ENCODE measurements around the gene RAP2A. TPM values are rescaled to one million over a fixed set of nuclear protein-coding genes. Genes with fewer than 3 reads are reported as not detected.

The RAP2A gene
- total and polyA plus RNA-seq, 2 experiments from 2014 or later = 12.1 to 41.9 TPM

- no peaks in the 10 kb centered on the region for H3K9me3 ChIP-seq (ENCODE audit: low read depth)
- no peak overlapping the region for H3K27ac ChIP-seq
- no peak overlapping the region for H2AFZ ChIP-seq
- no peak overlapping the region for H3K4me2 ChIP-seq
- WGBS (ENCODE audit: low lambda C conversion rate, missing lambda C conversion rate) = 93% methylated on average over 6 of the region's 6 CpGs
- H3K4me1 ChIP-seq (ENCODE audit: insufficient read depth) = no peaks in the 10 kb centered on the region
- H3K36me3 ChIP-seq (replicated peaks; ENCODE audit: insufficient read depth, low read depth) = no peaks in the 10 kb centered on the region
- H4K20me1 ChIP-seq (ENCODE audit: insufficient read depth, poor library complexity, severe bottlenecking) = no peaks in the 10 kb centered on the region
- no peak for TF ChIP-seq EZH2phosphoT487 (IDR thresholded peaks at IDR 0.05; ENCODE audit: low read depth, severe bottlenecking, unreplicated experiment)
- no peak overlapping the region for H3K4me3 ChIP-seq
- H3K27me3 ChIP-seq = no peaks in the 10 kb centered on the region
- H3K9me2 ChIP-seq (replicated peaks; ENCODE audit: insufficient read depth) = no peaks in the 10 kb centered on the region
- DNase-seq (ENCODE audit: low spot score) = no peak
- H3K79me2 ChIP-seq = no peaks in the 10 kb centered on the region
Measured at GRCh38 chr13:97411984-97412383, 22.0 kb upstream of the RAP2A start.

DNA sequence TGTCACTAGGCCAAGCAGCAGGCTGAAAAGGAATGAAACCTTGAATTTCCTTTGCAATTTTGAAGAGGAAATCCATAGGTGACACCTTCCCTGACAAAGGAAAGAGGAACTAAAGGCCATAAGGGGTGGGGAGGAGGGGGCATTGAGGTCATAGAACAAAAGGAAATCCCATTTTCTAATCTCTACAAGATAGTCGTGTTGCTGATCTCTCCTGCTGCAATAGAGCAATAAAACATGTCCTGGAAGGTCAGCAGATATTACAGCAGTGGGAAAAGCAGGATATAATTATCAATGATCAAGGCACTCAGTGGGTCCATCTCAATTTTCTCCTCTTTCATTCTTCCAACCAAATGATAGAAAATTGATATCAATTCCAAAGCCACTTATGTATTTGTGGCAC lies 20.3 kb upstream of the RAP2A start:
- no peaks in the 10 kb centered on the region for H3K27me3 ChIP-seq
- no peak overlapping the region for H2AFZ ChIP-seq
- no peaks in the 10 kb centered on the region for H4K20me1 ChIP-seq (ENCODE audit: insufficient read depth, poor library complexity, severe bottlenecking)
- no peak overlapping the region for H3K4me2 ChIP-seq
- no peaks in the 10 kb centered on the region for H3K4me1 ChIP-seq (ENCODE audit: insufficient read depth)
- no peak overlapping the region for H3K27ac ChIP-seq
- no peaks in the 10 kb centered on the region for H3K36me3 ChIP-seq (replicated peaks; ENCODE audit: insufficient read depth, low read depth)
- no peak for TF ChIP-seq CTCF (IDR thresholded peaks at IDR 0.05; ENCODE audit: poor library complexity)
- H3K9me3 ChIP-seq (ENCODE audit: low read depth) = no peaks in the 10 kb centered on the region
- H3K79me2 ChIP-seq = no peaks in the 10 kb centered on the region
- 18% methylated on average over 1 of the region's 1 CpG for WGBS (ENCODE audit: low lambda C conversion rate, missing lambda C conversion rate)
- H3K9me2 ChIP-seq (replicated peaks; ENCODE audit: insufficient read depth) = no peaks in the 10 kb centered on the region
- DNase-seq (ENCODE audit: low spot score) = no peak
- no peak overlapping the region for H3K4me3 ChIP-seq

- no peak for DNase-seq (ENCODE audit: low spot score)
- no peaks in the 10 kb centered on the region for H3K9me2 ChIP-seq (replicated peaks; ENCODE audit: insufficient read depth)
Measured at GRCh38 chr13:97414392-97414791, 19.6 kb upstream of the RAP2A start.

DNA sequence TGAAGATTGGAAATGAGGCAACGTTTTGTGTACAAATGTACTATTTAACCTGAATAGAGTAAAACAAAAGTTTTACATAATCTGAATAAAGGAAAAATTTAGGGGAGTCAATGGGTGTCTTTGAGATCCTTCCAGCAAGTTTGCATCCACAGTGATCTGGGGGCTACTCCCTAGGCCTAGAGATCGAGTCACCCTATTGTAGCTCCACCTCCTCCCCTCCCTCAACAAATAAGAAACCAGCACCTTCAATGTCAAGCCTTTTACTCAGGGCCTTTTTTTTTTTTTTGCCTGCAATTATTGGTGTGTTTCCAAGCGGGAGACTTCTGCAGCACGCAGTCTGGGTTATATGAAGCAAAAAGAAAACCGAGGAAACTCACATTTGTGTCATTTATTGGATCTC lies 16.3 kb upstream of the RAP2A start:
- Histone ChIP-seq H3K9me2 (replicated peaks; ENCODE audit: insufficient read depth) (no peaks in the 10 kb centered on the region), H3K27me3 (no peaks in the 10 kb centered on the region), H3K9me3 (ENCODE audit: low read depth) (no peaks in the 10 kb centered on the region), H3K27ac (no peak overlapping the region), H3K36me3 (replicated peaks; ENCODE audit: insufficient read depth, low read depth) (no peaks in the 10 kb centered on the region), H3K4me3 (no peak overlapping the region), H4K20me1 (ENCODE audit: insufficient read depth, poor library complexity, severe bottlenecking) (no peaks in the 10 kb centered on the region), H2AFZ (no peak overlapping the region), H3K79me2 (no peaks in the 10 kb centered on the region), H3K4me1 (ENCODE audit: insufficient read depth) (no peaks in the 10 kb centered on the region), H3K4me2 (no peak overlapping the region)
- TF ChIP-seq EZH2phosphoT487 (IDR thresholded peaks at IDR 0.05; ENCODE audit: low read depth, severe bottlenecking, unreplicated experiment) (no peak), CTCF (IDR thresholded peaks at IDR 0.05; ENCODE audit: poor library complexity) (no peak), EZH2 (IDR thresholded peaks at IDR 0.05; ENCODE audit: borderline replicate concordance) (no peak)
- no peak for DNase-seq (ENCODE audit: low spot score)
- 69% methylated on average over 5 of the region's 5 CpGs for WGBS (ENCODE audit: low lambda C conversion rate, missing lambda C conversion rate)

More at GRCh38 chr13:97414392-97414791, 19.6 kb upstream of the RAP2A start:
- Histone ChIP-seq H3K9me3 (ENCODE audit: low read depth) (no peaks in the 10 kb centered on the region), H3K4me2 (no peak overlapping the region), H4K20me1 (ENCODE audit: insufficient read depth, poor library complexity, severe bottlenecking) (no peaks in the 10 kb centered on the region), H3K36me3 (replicated peaks; ENCODE audit: insufficient read depth, low read depth) (no peaks in the 10 kb centered on the region), H3K27me3 (no peaks in the 10 kb centered on the region), H2AFZ (no peak overlapping the region), H3K4me3 (no peak overlapping the region), H3K79me2 (no peaks in the 10 kb centered on the region), H3K4me1 (ENCODE audit: insufficient read depth) (no peaks in the 10 kb centered on the region), H3K27ac (no peak overlapping the region)
- WGBS (ENCODE audit: low lambda C conversion rate, missing lambda C conversion rate) = 73% methylated on average over 4 of the region's 4 CpGs
- TF ChIP-seq EZH2phosphoT487 (IDR thresholded peaks at IDR 0.05; ENCODE audit: low read depth, severe bottlenecking, unreplicated experiment) (no peak), CTCF (IDR thresholded peaks at IDR 0.05; ENCODE audit: poor library complexity) (no peak), EZH2 (IDR thresholded peaks at IDR 0.05; ENCODE audit: borderline replicate concordance) (no peak)

All from hepatocyte (in vitro differentiated cells).